Transverse colon (tissue), 4 donors: ENCODE measurements around the gene HPS1. TPM values are rescaled to one million over a fixed set of nuclear protein-coding genes. Genes with fewer than 3 reads are reported as not detected.

Experiments used
- DNase-seq: peaks from one replicate; pipeline ENCODE4 v3.0.0-alpha.2; 2019
- H3K27ac ChIP-seq, 4 donors: fragments of 200-600 bp; sonication (generic); 2 replicates each; pipeline ENCODE4 v1.5.1; 2016 to 2018; ENCODE audit warnings: inconsistent platforms in 4 of 4
- H3K27me3 ChIP-seq: fragments of 200-600 bp; sonication (generic); 2 replicates; pipeline ENCODE4 v1.5.1; 2017; ENCODE audit warnings: inconsistent platforms
- H3K36me3 ChIP-seq, 4 donors: fragments of 200-600 bp; sonication (generic); 2 replicates each; pipeline ENCODE4 v1.5.1; 2017 to 2019; ENCODE audit warnings: inconsistent platforms in 4 of 4
- H3K4me1 ChIP-seq, 4 donors: fragments of 200-600 bp; sonication (generic); 2 replicates each; pipeline ENCODE4 v1.5.1; 2017 to 2020; ENCODE audit warnings: inconsistent platforms in 4 of 4
- H3K4me3 ChIP-seq, 4 donors: fragments of 200-600 bp; sonication (generic); 1 replicate in 1 of 4; 2 replicates in 3 of 4; pipeline versions ENCODE4 v1.5.1 to v1.6.1; 2017 to 2019; ENCODE audit warnings: inconsistent platforms in 4 of 4
- H3K9me3 ChIP-seq, 2 donors: fragments of 200-600 bp; sonication (generic); 2 replicates each; pipeline ENCODE4 v1.5.1; 2017 to 2019; ENCODE audit warnings: inconsistent platforms in 2 of 2
- EP300 ChIP-seq: sonication (generic); formaldehyde crosslinking; IDR thresholded peaks from one replicate; pipeline ENCODE4 v1.6.1; 2017; ENCODE audit warnings: antibody characterized with exemption, low read depth
- POLR2A ChIP-seq: fragments of 450-650 bp; IDR thresholded peaks from one replicate; pipeline ENCODE4 v1.6.1; 2016; ENCODE audit warnings: antibody characterized with exemption, mild to moderate bottlenecking, moderate library complexity
- POLR2AphosphoS5 ChIP-seq, 3 donors: sonication (generic); formaldehyde crosslinking; IDR thresholded peaks; one replicate each; pipeline ENCODE4 v1.6.1; 2016; ENCODE audit warnings: antibody characterized with exemption in 3 of 3
- WGBS, 2 donors: methylation state at CpG; one replicate each; pipeline ENCODE4 v1.1.5; 2018; ENCODE audit warnings: low coverage in 1 of 2; 5-methylcytosine and 5-hydroxymethylcytosine counted together
- in situ Hi-C, 4 donors: fragments of 200-750 bp; cut with MboI; loops; one replicate each; pipeline versions ENCODE4 v1.15.0 to v1.15.1; 2017; ENCODE audit warnings: low sequenced_read_pairs in 3 of 4, low pct_ligation_motif_present in 1 of 4, low pct_unique_long_range_greater_than_20kb in 1 of 4
- intact Hi-C: fragments of 100-400 bp; cut with DNase I; formaldehyde crosslinking; loops from one replicate; pipeline ENCODE4 v1.15.1; 2023; ENCODE audit warnings: low total_unique reads
- total RNA-seq, 4 donors: library from RNA; depleted of rRNA; stranded (reverse); fragments of >200 nt; gene quantifications; one replicate each; pipeline ENCODE4 v1.1.0, GENCODE V29; 2016
- TF ChIP-seq, protein P1 (sequence below), 5 experiments: fragments of 200-600 bp in 3 of 5; fragments of 450-650 bp in 2 of 5; sonication (generic) in 3 of 5; IDR thresholded peaks; 1 replicate in 2 of 5; 2 replicates in 3 of 5; pipeline ENCODE4 v1.5.1; 2016 to 2017; ENCODE audit warnings: antibody characterized with exemption in 5 of 5, inconsistent platforms in 3 of 5, mild to moderate bottlenecking in 2 of 5, moderate library complexity in 1 of 5

Gene HPS1
- total RNA-seq, 4 donors from 2014 or later, result 62.9 to 160 (median 95.1) TPM

DNA sequence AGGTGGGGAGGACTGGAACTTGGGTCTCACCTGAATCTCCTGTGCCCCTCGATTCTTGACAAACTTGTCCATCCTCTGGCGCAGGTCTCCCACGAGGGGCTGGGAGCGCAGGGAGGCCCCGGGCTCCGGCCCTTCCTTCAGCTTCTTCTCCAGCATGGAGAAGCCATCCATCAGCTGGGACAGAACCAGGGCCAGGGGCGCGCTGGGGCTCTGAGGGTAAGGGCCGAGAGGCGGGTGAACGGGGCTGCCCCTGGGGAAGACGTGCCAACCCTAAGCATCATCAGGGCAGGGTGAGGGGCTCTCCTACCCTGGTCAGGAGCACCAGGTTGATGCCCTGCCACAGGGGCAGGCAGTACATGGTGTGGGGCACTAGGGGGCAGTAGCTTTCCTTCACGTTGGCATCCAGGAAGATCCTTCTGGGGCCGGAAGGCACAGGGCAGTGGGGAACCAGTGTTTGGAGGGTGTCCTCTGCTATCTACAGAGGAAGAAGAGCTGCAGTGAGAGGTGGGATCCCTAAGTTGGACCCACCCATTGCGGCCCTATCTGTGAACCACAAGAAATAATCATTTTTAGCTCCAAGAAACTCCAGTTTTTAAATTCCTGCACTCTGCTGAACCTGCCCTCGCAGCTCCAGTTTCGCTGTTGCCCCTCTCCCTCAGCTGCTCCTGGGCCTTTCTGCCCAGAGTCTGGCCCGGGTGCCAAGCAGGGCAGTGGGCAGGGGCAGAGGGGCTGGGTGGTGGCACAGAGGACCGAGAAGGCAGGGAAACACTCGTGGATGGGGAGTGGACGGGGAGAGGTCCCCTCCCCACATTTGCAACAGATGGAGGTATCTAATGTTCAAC lies 21.0 kb downstream of the HPS1 start:
- in situ Hi-C loops, result no loop called here
- peaks cover 0 to 26% (median 4%) of the 10 kb centered on the region in 4 donors for H3K36me3 ChIP-seq

DNA sequence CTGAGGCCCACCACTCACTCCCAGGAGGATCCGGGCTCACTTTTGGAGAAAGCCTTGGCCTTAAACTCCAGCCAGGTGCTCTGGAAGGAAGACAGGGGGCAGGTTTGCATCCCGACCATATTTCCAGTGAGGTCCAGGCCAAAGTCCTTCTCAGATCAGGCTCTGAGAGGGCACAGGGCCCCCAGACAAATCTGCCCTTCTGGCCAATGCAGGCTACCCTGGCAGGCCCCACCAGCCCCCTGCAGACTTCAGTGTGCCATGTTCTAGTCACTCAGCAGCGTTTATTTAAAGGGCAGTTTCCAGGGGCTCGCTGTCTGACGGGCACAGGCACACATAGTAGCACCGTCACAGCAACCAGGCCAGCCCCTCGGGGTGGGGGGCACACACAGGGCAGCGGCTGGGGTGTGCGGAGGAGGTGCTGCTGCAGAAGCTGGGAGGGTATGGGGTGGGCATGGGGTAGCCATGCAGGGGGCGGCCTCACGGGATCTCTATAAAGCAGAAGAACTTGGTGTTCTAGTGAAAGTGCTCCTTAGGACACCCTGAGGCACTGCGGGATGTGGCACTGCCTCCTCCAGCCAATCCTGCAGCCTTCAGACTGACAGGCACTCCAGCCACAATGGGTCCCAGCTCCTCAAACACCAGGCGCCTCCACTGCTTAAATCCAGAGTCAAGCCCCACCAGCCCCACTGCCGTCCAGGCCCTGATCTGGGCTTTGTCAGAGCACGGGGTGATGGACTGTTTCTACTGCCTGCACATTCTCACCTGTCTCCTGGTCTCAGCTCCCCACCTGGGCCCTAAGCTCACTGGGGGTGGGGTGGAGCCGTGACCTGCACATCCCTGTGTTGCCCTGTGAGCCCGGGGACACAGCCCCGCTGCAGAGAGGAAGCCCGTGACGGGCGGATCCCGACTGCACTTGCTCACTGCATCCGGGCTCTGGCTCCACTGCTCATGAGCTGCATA lies 22.2 kb downstream of the HPS1 start:
- intact Hi-C loops, result no loop called here
- H3K36me3 ChIP-seq, result peaks cover 0 to 18% (median 0%) of the 10 kb centered on the region in 4 donors
- in situ Hi-C loops, result no loop called here
- no peak for DNase-seq
- no peak for TF ChIP-seq POLR2A
- no peak for TF ChIP-seq EP300
- TF ChIP-seq POLR2AphosphoS5 (IDR thresholded peaks at IDR 0.05), result no peak
- TF ChIP-seq, protein P1, sequence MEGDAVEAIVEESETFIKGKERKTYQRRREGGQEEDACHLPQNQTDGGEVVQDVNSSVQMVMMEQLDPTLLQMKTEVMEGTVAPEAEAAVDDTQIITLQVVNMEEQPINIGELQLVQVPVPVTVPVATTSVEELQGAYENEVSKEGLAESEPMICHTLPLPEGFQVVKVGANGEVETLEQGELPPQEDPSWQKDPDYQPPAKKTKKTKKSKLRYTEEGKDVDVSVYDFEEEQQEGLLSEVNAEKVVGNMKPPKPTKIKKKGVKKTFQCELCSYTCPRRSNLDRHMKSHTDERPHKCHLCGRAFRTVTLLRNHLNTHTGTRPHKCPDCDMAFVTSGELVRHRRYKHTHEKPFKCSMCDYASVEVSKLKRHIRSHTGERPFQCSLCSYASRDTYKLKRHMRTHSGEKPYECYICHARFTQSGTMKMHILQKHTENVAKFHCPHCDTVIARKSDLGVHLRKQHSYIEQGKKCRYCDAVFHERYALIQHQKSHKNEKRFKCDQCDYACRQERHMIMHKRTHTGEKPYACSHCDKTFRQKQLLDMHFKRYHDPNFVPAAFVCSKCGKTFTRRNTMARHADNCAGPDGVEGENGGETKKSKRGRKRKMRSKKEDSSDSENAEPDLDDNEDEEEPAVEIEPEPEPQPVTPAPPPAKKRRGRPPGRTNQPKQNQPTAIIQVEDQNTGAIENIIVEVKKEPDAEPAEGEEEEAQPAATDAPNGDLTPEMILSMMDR (IDR thresholded peaks at IDR 0.05), result no peak
- WGBS, 2 donors, result 86 to 93% methylated on average over 5 to 19 of the region's 23 CpGs
- no peak overlapping the region for H3K4me3 ChIP-seq
- no peaks in the 10 kb centered on the region for H3K27me3 ChIP-seq
- no peaks in the 10 kb centered on the region for H3K9me3 ChIP-seq
- H3K27ac ChIP-seq, result no peak overlapping the region
- no peaks in the 10 kb centered on the region for H3K4me1 ChIP-seq

More for the DNA sequence above, 21.0 kb downstream of the HPS1 start:
- intact Hi-C loops, result no loop called here
- no peaks in the 10 kb centered on the region for H3K27me3 ChIP-seq
- DNase-seq, result peak; percentile 56
- no peaks in the 10 kb centered on the region for H3K9me3 ChIP-seq
- TF ChIP-seq, protein P1 (IDR thresholded peaks at IDR 0.05), result peak; percentile 58 to 72 (median 70)
- TF ChIP-seq POLR2AphosphoS5 (IDR thresholded peaks at IDR 0.05), result no peak
- H3K4me3 ChIP-seq, result no peak overlapping the region
- 86 to 100% methylated on average over 2 to 21 of the region's 21 CpGs for WGBS, 2 donors
- no peak overlapping the region for H3K27ac ChIP-seq
- no peaks in the 10 kb centered on the region for H3K4me1 ChIP-seq

DNA sequence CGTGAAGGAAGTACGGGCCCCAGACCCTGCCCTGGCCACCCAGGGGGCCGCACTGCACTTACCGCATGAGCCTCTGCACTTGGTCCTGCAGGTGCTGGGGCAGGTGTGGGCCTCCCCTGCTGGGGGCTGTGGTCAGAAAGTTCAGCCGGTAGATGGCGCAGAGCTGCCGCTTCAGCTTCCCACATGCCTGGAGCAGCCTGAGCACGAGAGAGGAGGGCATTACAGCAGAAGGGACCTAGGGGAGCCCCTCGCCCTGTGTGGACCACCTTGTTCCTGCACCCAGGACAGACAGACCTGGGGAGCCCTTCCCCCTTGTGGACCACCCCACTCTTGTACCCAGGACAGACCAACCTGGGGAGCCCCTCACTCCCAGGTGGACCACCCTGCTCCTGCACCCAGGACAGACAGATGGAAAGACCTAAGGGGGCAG lies 23.0 kb downstream of the HPS1 start:
- 80% methylated on average over 9 of the region's 9 CpGs; no CpG with 5 or more reads in 1 of the 2 donors for WGBS, 2 donors
- no peak for DNase-seq
- H3K27ac ChIP-seq, result no peak overlapping the region
- TF ChIP-seq, protein P1 (IDR thresholded peaks at IDR 0.05), result peak in 1 of 5 experiments; percentile 13
- no peak for TF ChIP-seq EP300
- TF ChIP-seq POLR2AphosphoS5 (IDR thresholded peaks at IDR 0.05), result no peak
- no peak for TF ChIP-seq POLR2A
- H3K27me3 ChIP-seq, result no peaks in the 10 kb centered on the region
- no peaks in the 10 kb centered on the region for H3K4me1 ChIP-seq
- H3K4me3 ChIP-seq, result no peak overlapping the region
- intact Hi-C loops, result no loop called here
- H3K9me3 ChIP-seq, result no peaks in the 10 kb centered on the region
- H3K36me3 ChIP-seq, result peaks cover 0 to 20% (median 0%) of the 10 kb centered on the region in 4 donors
- in situ Hi-C loops, result no loop called here

DNA sequence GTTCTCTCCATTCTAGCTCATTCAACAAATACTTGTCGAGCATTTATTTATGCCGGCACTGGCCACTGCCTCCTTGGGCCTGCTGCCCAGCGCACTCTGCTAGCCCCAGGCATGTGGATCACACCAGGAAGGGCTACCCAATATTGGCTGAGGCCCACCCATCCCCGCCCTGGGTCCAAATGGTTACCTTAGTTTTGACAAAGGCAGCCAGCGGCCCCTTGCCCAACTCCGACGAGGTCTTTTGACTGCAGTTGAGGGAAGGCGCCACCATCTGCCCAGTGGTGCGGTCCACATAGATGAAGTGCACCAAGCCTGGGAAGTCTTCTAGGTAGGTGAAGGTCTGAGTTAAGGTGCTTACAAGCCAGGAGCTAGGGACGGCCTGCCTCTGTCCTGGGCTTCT lies 24.6 kb downstream of the HPS1 start:
- Histone ChIP-seq H3K36me3 (peaks cover 0 to 22% (median 0%) of the 10 kb centered on the region in 4 donors), H3K27me3 (no peaks in the 10 kb centered on the region), H3K27ac (no peak overlapping the region), H3K4me1 (no peaks in the 10 kb centered on the region), H3K4me3 (no peak overlapping the region), H3K9me3 (no peaks in the 10 kb centered on the region)
- 97 to 100% methylated on average over 3 to 10 of the region's 10 CpGs for WGBS, 2 donors
- TF ChIP-seq POLR2A, result no peak
- no peak for TF ChIP-seq EP300
- TF ChIP-seq, protein P1 (IDR thresholded peaks at IDR 0.05), result no peak
- no peak for TF ChIP-seq POLR2AphosphoS5 (IDR thresholded peaks at IDR 0.05)
- intact Hi-C loops, result no loop called here
- no peak for DNase-seq
- in situ Hi-C loops, result no loop called here
